GM12878 (cell line): ENCODE results near the gene ANKRD26. TPM values are rescaled to one million over a fixed set of nuclear protein-coding genes. Genes with fewer than 3 reads are reported as not detected.
A peak's percentile ranks its signal among the peaks of the same experiment; 100 is the strongest.

Experiments
- ATAC-seq: fragments of 200-7000 bp; cut with Tn5 transposase; 3 replicates; pipeline ENCODE4 v1.9.1; 2020; ENCODE audit warnings: mild to moderate bottlenecking, moderate library complexity
- BruUV-seq: library from RNA; stranded (reverse); fragments of 400-500 nt; replicated peaks from 2 replicates; lab custom pipeline; 2021; lab: Mats Ljungman, UMichigan
- CTCF ChIA-PET: fragments of 300-600 bp; sonication (Branson Sonifier 250); formaldehyde crosslinking; extraction: SDS; loops from one replicate; lab custom pipeline; 2021; ENCODE audit warnings: inconsistent platforms; lab: Yijun Ruan, JAX
- POLR2A ChIA-PET: fragments of 350-600 bp; formaldehyde crosslinking; extraction: SDS; loops from one replicate; lab custom pipeline; 2021; ENCODE audit warnings: inconsistent platforms; lab: Charles Lee
- RAD21 ChIA-PET: fragments of 300-600 bp; sonication (Branson Sonifier 250); formaldehyde crosslinking; loops from one replicate; lab custom pipeline; 2023; ENCODE audit warnings: antibody characterized with exemption; ENCODE audit not compliant: unreplicated experiment; lab: Charles Lee
- SMC1A ChIA-PET: fragments of 300-600 bp; sonication (Branson Sonifier 250); formaldehyde crosslinking; loops from one replicate; lab custom pipeline; 2023; ENCODE audit not compliant: unreplicated experiment, uncharacterized antibody; lab: Charles Lee
- DNase-seq: peaks from one replicate; pipeline ENCODE4 v3.0.0-alpha.2; 2011; ENCODE audit warnings: low read depth, low spot score
- FAIRE-seq: peaks from 3 replicates; lab custom pipeline; 2011; peaks lifted over from hg19 to GRCh38; lab: Jason Lieb, UNC
- H2AFZ ChIP-seq: 2 replicates; pipeline ENCODE4 v1.6.0; 2011; ENCODE audit warnings: low read depth, low read length, control low read depth; ENCODE audit not compliant: control insufficient read depth
- H3K27ac ChIP-seq: 2 replicates; pipeline ENCODE4 v1.5.1; 2011; ENCODE audit warnings: control low read depth; ENCODE audit not compliant: control insufficient read depth, insufficient read depth
- H3K27me3 ChIP-seq, 2 experiments: replicated peaks in 1 of 2; 2 replicates each; pipeline versions ENCODE4 v1.6.0 to v1.6.1; 2011; ENCODE audit warnings: low read length in 1 of 2; ENCODE audit not compliant: control insufficient read depth in 2 of 2, insufficient read depth in 2 of 2
- H3K36me3 ChIP-seq, 2 experiments: 2 replicates each; pipeline ENCODE4 v1.5.1; 2011; ENCODE audit warnings: low read length in 1 of 2; ENCODE audit not compliant: control insufficient read depth in 2 of 2, insufficient read depth in 2 of 2
- H3K4me1 ChIP-seq: 2 replicates; pipeline ENCODE4 v1.6.1; 2011; ENCODE audit warnings: mild to moderate bottlenecking, low read length, moderate library complexity, mixed read lengths; ENCODE audit not compliant: control insufficient read depth, insufficient read depth
- H3K4me2 ChIP-seq: 2 replicates; pipeline ENCODE4 v1.6.0; 2011; ENCODE audit warnings: control low read depth; ENCODE audit not compliant: control insufficient read depth, insufficient read depth
- H3K4me3 ChIP-seq: fragments of 200-600 bp; sonication (generic); 2 replicates; pipeline ENCODE4 v1.5.1; 2016
- H3K79me2 ChIP-seq: 2 replicates; pipeline ENCODE4 v1.6.0; 2011; ENCODE audit warnings: low read length; ENCODE audit not compliant: control insufficient read depth, insufficient read depth
- H3K9ac ChIP-seq: 2 replicates; pipeline ENCODE4 v1.8.0; 2011; ENCODE audit warnings: low read length, control low read depth, mixed read lengths; ENCODE audit not compliant: control insufficient read depth, insufficient read depth
- H3K9me3 ChIP-seq: replicated peaks from 3 replicates; pipeline ENCODE4 v1.5.1; 2011; ENCODE audit warnings: mild to moderate bottlenecking, low read length; ENCODE audit not compliant: control insufficient read depth, insufficient read depth
- H4K20me1 ChIP-seq: 2 replicates; pipeline ENCODE4 v1.6.0; 2011; ENCODE audit not compliant: control insufficient read depth, insufficient read depth
- BHLHE40 ChIP-seq, 2 experiments: fragments of 450-650 bp in 1 of 2; IDR thresholded peaks; 2 replicates each; pipeline ENCODE4 v1.6.1; 2011 to 2017; ENCODE audit warnings: low read depth in 2 of 2, borderline replicate concordance in 1 of 2, improper control_type of control experiment in 1 of 2, low read length in 1 of 2, mild to moderate bottlenecking in 1 of 2
- KDM1A ChIP-seq: fragments of 200-600 bp; sonication (generic); IDR thresholded peaks from 2 replicates; pipeline ENCODE4 v1.6.1; 2016; ENCODE audit warnings: borderline replicate concordance
- NFIC ChIP-seq: IDR thresholded peaks from 2 replicates; pipeline ENCODE4 v1.6.1; 2012; ENCODE audit warnings: low read depth, mild to moderate bottlenecking, inconsistent platforms, low read length, moderate library complexity
- RUNX3 ChIP-seq: IDR thresholded peaks from 2 replicates; pipeline ENCODE4 v1.6.1; 2012; ENCODE audit warnings: low read length, inconsistent platforms
- SPI1 ChIP-seq: IDR thresholded peaks from 2 replicates; pipeline ENCODE4 v1.6.1; 2011; ENCODE audit warnings: low read depth, mild to moderate bottlenecking, low read length, moderate library complexity, borderline replicate concordance; ENCODE audit not compliant: insufficient read depth
- SREBF1 ChIP-seq: IDR thresholded peaks from 2 replicates; pipeline ENCODE4 v1.6.1; 2012; ENCODE audit warnings: mild to moderate bottlenecking, low read length
- STAT3 ChIP-seq: IDR thresholded peaks from 2 replicates; pipeline ENCODE4 v1.6.1; 2011; ENCODE audit warnings: low read depth, low read length, improper control_type of control experiment
- TCF3 ChIP-seq: IDR thresholded peaks from 2 replicates; pipeline ENCODE4 v1.6.1; 2012; ENCODE audit warnings: low read depth, mild to moderate bottlenecking, low read length, borderline replicate concordance; ENCODE audit not compliant: insufficient read depth
- YY1 ChIP-seq: IDR thresholded peaks from 2 replicates; pipeline ENCODE4 v1.6.1; 2011; ENCODE audit warnings: low read depth, mild to moderate bottlenecking, low read length
- WGBS: methylation state at CpG from one replicate; pipeline ENCODE4 v1.1.6; 2016; ENCODE audit warnings: low lambda C conversion rate; ENCODE audit not compliant: insufficient replicate concordance, insufficient coverage; ENCODE audit errors: missing lambda C conversion rate; 5-methylcytosine and 5-hydroxymethylcytosine counted together
- in situ Hi-C: fragments of 300-500 bp; cut with MboI; formaldehyde crosslinking; loops from 9 replicates; pipeline ENCODE4 v1.14.3; 2018; ENCODE audit warnings: mixed read lengths
- intact Hi-C: fragments of 100-400 bp; cut with micrococcal nuclease; formaldehyde crosslinking; loops from one replicate; pipeline ENCODE4 v1.14.2; 2022; ENCODE audit not compliant: unreplicated experiment
- polyA plus RNA-seq, 11 experiments: library from polyadenylated mRNA; depleted of rRNA in 4 of 11; unstranded in 6 of 11; stranded (reverse) in 5 of 11; fragments of >200 nt; fragmentation: Nextera tagmentation in 4 of 11; fragmentation: Illumina TruSeq in 1 of 11; extraction: Ambion mirVana in 4 of 11; extraction: Trizol in 1 of 11; gene quantifications; 1 replicate in 1 of 11; 2 replicates in 10 of 11; pipeline versions ENCODE4 v1.2.1 to v1.2.3, GENCODE V29; 2011 to 2016; ENCODE audit warnings: inconsistent platforms in 2 of 11, missing spikeins in 2 of 11, low read depth in 1 of 11
- total RNA-seq, 4 experiments: library from RNA; depleted of rRNA in 3 of 4; stranded (reverse); fragments of >200 nt in 3 of 4; fragmentation: Illumina TruSeq in 1 of 4; extraction: Trizol in 1 of 4; gene quantifications; 2 replicates each; pipeline versions ENCODE4 v1.2.1 to v1.2.3, GENCODE V29; 2013 to 2021
- TF ChIP-seq, protein P1 (sequence below), 3 experiments: IDR thresholded peaks in 2 of 3; conservative IDR thresholded peaks in 1 of 3; 2 replicates each; pipeline ENCODE4 v1.5.1; 2011; ENCODE audit warnings: low read depth in 3 of 3, low read length in 3 of 3, mild to moderate bottlenecking in 3 of 3, control low read depth in 2 of 3, moderate library complexity in 2 of 3, inconsistent platforms in 1 of 3, mixed read lengths in 1 of 3; ENCODE audit not compliant: control insufficient read depth in 2 of 3, insufficient read depth in 1 of 3; ENCODE audit errors: extremely low read depth in 1 of 3
- TF ChIP-seq, protein P2 (sequence below): IDR thresholded peaks from 2 replicates; pipeline ENCODE4 v1.6.1; 2012; ENCODE audit warnings: low read depth, low read length, improper control_type of control experiment
- TF ChIP-seq, protein P3 (sequence below): fragments of 450-650 bp; formaldehyde crosslinking; IDR thresholded peaks from 2 replicates; pipeline ENCODE4 v1.4.0; 2022; ENCODE audit warnings: mild to moderate bottlenecking, moderate library complexity

The ANKRD26 gene
- total and polyA plus RNA-seq, 10 of the 15 experiments (the other 5 are each of a cell fraction or from before 2014, with no cell fraction given): 2.3 to 12.0 (median 5.1) TPM

DNA sequence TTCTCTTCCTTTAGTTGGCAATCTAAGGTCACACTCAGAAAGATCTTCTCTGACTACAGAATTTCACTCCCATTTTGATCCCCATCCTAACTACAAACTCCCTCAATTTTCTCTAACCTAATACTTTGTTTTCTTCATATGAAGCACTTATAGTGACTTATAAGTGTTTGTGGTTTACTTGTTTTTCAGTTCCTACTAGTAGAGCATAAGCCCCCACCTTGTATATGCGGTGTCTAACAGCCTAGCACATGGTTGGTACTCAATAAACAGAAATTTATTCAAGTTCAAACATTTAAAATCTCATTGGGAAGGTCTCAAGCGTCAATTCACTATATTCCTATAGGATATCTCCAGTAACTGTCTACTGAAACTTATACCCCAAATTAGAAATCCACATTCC lies 35.2 kb downstream of the ANKRD26 start:
- RAD21 ChIA-PET: no interaction called here
- Histone ChIP-seq H3K36me3 (peaks cover 0 to 2% of the 10 kb centered on the region in 2 experiments; a peak in 3 of 4 replicates), H4K20me1 (no peaks in the 10 kb centered on the region), H3K9me3 (peaks cover 5% of the 10 kb centered on the region; the same call in 1 of the 3 replicates), H3K79me2 (no peaks in the 10 kb centered on the region), H3K27me3 (no peaks in the 10 kb centered on the region), H3K4me1 (no peaks in the 10 kb centered on the region; the same call in 1 of the 2 replicates), H3K27ac (no peak overlapping the region), H2AFZ (no peak overlapping the region), H3K9ac (no peak overlapping the region), H3K4me3 (no peak overlapping the region), H3K4me2 (no peak overlapping the region)
- intact Hi-C loops: no loop called here
- POLR2A ChIA-PET: no interaction called here
- CTCF ChIA-PET: no interaction called here
- 0 out of 2 replicates have a peak, but pooled peaks have one; percentile 37 for TF ChIP-seq RUNX3
- TF ChIP-seq NFIC: no peak
- no peak for TF ChIP-seq YY1
- no peak for TF ChIP-seq SREBF1
- TF ChIP-seq, protein P1, sequence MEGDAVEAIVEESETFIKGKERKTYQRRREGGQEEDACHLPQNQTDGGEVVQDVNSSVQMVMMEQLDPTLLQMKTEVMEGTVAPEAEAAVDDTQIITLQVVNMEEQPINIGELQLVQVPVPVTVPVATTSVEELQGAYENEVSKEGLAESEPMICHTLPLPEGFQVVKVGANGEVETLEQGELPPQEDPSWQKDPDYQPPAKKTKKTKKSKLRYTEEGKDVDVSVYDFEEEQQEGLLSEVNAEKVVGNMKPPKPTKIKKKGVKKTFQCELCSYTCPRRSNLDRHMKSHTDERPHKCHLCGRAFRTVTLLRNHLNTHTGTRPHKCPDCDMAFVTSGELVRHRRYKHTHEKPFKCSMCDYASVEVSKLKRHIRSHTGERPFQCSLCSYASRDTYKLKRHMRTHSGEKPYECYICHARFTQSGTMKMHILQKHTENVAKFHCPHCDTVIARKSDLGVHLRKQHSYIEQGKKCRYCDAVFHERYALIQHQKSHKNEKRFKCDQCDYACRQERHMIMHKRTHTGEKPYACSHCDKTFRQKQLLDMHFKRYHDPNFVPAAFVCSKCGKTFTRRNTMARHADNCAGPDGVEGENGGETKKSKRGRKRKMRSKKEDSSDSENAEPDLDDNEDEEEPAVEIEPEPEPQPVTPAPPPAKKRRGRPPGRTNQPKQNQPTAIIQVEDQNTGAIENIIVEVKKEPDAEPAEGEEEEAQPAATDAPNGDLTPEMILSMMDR (IDR thresholded peaks at IDR 0.05 in 2 of 3, conservative IDR thresholded peaks at IDR 0.05 in 1 of 3; ENCODE audit: control insufficient read depth in 2 of 3, extremely low read depth in 1 of 3, insufficient read depth in 1 of 3, low read depth in 3 of 3, low read length in 3 of 3): no peak
- no peak for TF ChIP-seq STAT3
- TF ChIP-seq TCF3: no peak
- TF ChIP-seq, protein P2, sequence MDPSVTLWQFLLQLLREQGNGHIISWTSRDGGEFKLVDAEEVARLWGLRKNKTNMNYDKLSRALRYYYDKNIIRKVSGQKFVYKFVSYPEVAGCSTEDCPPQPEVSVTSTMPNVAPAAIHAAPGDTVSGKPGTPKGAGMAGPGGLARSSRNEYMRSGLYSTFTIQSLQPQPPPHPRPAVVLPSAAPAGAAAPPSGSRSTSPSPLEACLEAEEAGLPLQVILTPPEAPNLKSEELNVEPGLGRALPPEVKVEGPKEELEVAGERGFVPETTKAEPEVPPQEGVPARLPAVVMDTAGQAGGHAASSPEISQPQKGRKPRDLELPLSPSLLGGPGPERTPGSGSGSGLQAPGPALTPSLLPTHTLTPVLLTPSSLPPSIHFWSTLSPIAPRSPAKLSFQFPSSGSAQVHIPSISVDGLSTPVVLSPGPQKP: no peak
- TF ChIP-seq KDM1A: no peak
- peak; percentile 56; the same call in 1 of the 2 replicates for TF ChIP-seq SPI1
- TF ChIP-seq BHLHE40 (IDR thresholded peaks at IDR 0.05; ENCODE audit: borderline replicate concordance in 1 of 2, low read depth in 2 of 2, low read length in 1 of 2): no peak
- TF ChIP-seq, protein P3, sequence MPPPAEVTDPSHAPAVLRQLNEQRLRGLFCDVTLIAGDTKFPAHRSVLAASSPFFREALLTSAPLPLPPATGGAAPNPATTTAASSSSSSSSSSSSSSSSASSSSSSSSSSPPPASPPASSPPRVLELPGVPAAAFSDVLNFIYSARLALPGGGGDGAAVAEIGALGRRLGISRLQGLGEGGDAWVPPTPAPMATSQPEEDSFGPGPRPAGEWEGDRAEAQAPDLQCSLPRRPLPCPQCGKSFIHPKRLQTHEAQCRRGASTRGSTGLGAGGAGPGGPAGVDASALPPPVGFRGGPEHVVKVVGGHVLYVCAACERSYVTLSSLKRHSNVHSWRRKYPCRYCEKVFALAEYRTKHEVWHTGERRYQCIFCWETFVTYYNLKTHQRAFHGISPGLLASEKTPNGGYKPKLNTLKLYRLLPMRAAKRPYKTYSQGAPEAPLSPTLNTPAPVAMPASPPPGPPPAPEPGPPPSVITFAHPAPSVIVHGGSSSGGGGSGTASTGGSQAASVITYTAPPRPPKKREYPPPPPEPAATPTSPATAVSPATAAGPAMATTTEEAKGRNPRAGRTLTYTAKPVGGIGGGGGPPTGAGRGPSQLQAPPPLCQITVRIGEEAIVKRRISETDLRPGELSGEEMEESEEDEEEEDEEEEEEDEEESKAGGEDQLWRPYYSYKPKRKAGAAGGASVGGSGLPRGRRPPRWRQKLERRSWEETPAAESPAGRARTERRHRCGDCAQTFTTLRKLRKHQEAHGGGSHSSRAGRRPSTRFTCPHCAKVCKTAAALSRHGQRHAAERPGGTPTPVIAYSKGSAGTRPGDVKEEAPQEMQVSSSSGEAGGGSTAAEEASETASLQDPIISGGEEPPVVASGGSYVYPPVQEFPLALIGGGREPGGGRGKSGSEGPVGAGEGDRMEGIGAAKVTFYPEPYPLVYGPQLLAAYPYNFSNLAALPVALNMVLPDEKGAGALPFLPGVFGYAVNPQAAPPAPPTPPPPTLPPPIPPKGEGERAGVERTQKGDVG (CRISPR knock-in tag): no peak
- no peak for FAIRE-seq
- peak; percentile 77 for ATAC-seq
- in situ Hi-C loops: no loop called here
- DNase-seq: no peak
- SMC1A ChIA-PET: no interaction called here
- no TSS peak for BruUV-seq
- 95% methylated on average over 2 of the region's 2 CpGs for WGBS
